ENCODE results near the gene DPYSL5.
"Not testable (repeated sequence)": the region's sequence is repeated elsewhere in the genome, so short reads cannot be mapped to it uniquely, and the experiment has no call there.

DPYSL5 gene

DNA sequence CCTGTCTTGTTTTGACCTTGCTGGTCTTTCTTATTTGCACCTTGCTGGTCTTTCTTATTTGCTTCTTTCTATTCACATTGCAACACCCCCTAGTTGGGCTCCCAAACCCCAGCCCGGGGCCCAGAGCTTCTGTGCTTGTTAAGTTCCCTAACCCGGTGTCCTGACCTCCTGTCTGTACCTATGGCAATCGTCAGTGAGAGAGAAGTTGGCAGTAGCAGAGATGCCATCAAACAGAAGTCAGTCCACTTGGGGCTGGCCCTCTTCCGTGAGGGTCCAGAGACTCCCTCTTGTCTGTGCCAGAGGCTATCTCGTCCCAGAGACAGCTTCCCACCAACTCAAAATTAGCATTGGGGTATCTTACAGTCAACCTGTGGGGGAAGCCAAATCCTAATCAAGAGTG lies 55.7 kb downstream of the DPYSL5 start:
- no peak for DNase-seq (ENCODE audit: low spot score)

GRCh38 chr2:26904839-26905238 lies 56.9 kb downstream of the DPYSL5 start:
- DNase-seq (ENCODE audit: low spot score) = no peak

DNA sequence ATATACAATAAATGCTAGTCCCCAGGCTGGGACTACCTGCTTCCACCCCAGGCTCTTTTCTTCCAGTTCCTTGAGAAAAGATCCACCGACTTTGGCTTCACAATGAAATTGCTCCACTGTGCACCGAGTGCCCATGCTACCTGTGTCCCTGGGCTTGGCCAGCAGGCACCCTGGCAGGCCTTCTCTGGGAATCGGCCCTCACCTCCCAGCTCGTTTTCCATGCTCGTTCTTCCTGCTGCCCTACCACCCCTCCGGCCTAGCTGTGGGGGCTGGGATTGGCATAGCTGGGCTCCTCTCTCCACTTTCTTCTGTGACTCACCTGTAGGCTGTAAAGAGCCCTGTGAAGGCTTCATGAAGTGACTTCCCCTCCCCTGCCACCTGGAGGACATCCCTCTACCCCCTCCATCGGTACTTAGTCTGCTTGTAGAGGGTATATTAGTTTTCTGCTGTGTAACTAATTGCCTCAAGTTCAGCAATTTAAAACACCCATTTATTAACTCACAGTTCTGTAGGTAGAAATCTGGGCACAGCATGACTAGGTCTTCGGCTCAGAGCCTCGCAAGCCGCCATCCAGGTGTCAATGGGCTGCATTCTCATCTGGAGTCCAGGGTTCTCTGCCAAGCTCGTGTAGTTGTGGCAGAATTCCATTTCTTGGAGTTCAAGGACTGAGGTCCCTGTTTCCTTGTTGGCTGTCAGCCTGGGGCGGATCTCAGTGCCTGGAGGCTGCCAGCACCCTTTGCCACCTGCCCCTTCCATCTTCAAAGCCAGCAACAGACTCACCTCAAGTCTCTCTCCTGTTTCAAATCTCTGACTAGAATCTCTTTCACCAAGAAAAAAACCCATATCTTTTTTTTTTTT lies 57.6 kb downstream of the DPYSL5 start:
- no peak for DNase-seq (ENCODE audit: low spot score)

GRCh38 chr2:26907416-26907815 lies 59.5 kb downstream of the DPYSL5 start:
- DNase-seq (ENCODE audit: low spot score) = no peak

GRCh38 chr2:26910176-26910575 lies 62.2 kb downstream of the DPYSL5 start:
- DNase-seq (ENCODE audit: low spot score) = no peak

GRCh38 chr2:26911911-26912861 lies 64.3 kb downstream of the DPYSL5 start:
- DNase-seq (ENCODE audit: low spot score) = no peak

GRCh38 chr2:26913606-26913998 lies 65.7 kb downstream of the DPYSL5 start:
- DNase-seq (ENCODE audit: low spot score) = no peak

GRCh38 chr2:26913999-26914658 lies 66.2 kb downstream of the DPYSL5 start:
- DNase-seq (ENCODE audit: low spot score) = no peak

DNA sequence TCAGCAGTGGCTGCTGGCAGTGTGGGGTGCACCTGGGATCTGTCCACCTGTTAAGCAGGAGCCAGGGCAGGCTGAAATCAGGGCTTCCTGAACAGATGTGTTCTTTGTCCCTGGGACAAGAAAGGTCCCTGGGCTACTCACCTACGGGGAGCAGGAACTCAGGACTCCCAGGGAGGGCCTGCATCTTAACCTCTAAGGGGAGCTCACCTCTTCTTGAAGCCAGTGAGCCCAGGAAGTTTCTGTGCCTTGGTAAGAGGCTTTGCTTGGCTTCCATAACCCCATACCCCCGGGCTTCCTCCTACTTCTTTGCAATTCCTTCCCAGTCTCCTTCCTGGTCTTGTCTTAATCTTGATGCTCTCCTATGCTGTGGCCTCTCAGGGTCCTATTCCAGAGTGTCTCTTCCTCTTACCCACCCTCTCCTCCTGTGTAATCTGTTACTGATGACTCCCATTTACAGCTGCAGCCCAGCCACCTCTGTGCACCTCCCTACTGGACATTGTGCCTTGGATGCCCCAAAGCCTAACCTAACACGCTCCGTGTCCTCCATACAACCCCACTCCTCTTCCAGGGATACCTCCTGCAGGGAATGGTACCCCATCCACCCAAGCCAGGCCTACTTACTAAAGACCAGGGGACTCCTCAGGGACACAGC lies 66.9 kb downstream of the DPYSL5 start:
- no peak for DNase-seq (ENCODE audit: low spot score)

- no peak for DNase-seq (ENCODE audit: low spot score)
These were observed 67.4 kb downstream of the DPYSL5 start for GRCh38 chr2:26915316-26915715.

DNA sequence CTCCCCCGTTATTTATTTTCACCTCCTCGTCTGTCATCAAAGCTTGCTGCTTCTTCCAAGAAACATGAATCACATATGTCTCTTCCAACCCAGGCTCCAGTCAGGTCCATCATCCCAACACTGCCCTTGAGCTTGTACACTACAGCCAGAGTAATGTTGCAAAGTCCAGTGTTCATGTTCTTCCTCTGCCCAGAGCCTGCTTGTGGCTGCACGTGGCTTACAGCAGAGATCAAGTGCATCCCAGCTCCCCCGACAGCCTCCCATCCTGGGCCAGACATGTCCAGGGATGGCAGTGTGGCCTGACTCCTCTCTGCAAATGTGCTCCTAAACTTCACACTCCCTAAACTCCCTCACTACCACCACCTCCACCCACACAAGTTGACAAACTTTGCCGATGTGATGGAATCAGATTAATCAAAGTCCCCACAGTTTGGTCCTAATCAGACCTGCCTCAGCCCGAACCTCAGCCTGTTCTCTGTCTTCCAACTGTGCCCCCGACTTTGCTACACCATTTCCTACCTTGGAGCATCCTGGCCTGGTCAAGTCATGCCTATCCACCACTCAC lies 68.3 kb downstream of the DPYSL5 start:
- no peak for DNase-seq (ENCODE audit: low spot score)

DNA sequence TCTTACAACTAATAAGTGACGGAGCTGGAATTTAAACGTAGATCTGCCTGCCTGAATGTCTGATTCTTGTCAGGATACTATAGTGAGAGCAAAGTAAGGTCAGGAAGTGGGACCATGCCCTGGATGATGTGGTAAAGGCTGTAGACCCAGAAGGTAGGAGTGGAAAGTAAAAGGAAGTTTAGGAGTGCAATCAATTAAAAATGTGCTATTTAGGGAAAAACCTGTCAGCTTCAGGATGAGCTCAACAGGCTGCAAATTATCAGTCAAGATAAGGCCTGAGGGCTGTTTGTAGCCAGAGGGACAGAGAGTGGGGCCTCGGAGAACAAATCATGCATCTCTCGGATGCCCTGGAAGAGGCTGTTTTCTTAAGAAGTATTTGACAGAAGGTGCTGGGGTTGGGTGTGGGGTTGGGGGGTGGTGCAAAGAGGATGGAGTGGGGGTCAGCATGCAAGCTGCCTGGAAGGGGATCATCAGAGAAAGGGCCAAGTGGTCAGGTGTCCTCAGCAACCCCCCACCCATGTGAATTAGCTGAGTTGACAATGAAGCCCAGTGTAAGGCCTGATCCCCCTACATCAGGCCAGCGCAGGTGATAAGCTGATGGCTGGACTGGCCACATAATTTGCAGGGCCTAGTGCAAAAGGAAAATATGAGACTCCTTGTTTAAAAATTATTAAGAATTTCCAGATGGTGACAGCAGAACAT lies 69.4 kb downstream of the DPYSL5 start:
- no peak for DNase-seq (ENCODE audit: low spot score)

DNA sequence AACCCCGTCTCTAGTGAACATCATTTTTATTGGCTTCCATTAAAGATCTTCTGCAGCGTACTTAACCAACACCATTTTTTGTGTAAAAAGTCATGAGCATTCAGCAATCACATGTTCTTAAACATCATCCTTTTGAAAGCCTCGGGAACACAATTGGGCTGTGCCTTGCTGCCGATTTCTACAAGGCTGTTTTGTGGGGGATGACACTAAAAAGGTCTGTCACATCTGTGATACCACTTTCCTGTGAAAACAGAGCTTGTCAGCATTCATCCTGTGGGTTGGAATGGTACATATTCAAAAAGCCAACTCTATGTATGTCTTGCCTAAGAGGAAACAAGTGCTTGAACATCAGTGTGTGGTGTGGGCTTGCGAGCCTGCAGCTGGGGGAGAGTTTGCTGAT lies 73.4 kb downstream of the DPYSL5 start:
- DNase-seq (ENCODE audit: low spot score) = no peak

GRCh38 chr2:26922405-26923188 lies 74.7 kb downstream of the DPYSL5 start:
- no peak for DNase-seq (ENCODE audit: low spot score)

- not testable (repeated sequence) for DNase-seq (ENCODE audit: low spot score)
These were observed 75.2 kb downstream of the DPYSL5 start for GRCh38 chr2:26923189-26923466.

DNA sequence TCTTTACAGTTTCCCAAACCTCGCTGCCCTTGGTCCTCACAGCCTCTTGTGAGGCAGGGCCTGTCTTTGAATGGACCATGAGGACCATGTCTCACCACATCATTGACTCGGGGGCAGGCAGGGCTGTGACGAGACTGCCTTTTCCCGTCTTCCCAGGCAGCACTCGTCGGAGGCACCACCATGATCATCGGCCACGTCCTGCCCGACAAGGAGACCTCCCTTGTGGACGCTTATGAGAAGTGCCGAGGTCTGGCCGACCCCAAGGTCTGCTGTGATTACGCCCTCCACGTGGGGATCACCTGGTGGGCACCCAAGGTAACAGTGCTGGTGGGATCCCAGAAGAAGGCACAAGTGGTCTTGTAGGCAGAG lies 76.8 kb downstream of the DPYSL5 start:
- DNase-seq (ENCODE audit: low spot score) = no peak

GRCh38 chr2:26925100-26925791 lies 77.3 kb downstream of the DPYSL5 start:
- no peak for DNase-seq (ENCODE audit: low spot score)

GRCh38 chr2:26927221-26927620 lies 79.3 kb downstream of the DPYSL5 start:
- DNase-seq (ENCODE audit: low spot score) = no peak

DNA sequence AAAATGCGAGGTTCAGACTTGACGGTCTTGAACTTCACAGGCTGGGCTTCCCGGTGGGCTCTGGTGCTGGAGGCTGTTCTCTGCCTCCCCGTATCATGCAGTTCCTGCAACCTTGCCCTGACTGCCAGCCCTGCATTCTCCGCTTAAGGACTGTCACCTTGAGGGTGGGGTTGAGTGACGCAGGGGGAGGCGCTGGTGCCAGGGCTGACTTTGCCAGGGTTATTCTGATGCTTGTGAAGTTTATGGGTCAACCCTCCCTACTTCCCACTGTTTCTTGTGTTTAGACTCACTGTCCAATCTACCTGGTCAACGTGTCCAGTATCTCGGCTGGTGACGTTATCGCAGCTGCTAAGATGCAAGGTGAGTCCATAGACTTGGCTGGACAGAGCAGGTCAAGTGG lies 85.0 kb downstream of the DPYSL5 start:
- no peak for DNase-seq (ENCODE audit: low spot score)

All from kidney capillary endothelial cell (primary cell).